WTC11 (cell line): ENCODE measurements around the gene PDPK1.
"Not testable (repeated sequence)": the region's sequence is repeated elsewhere in the genome, so short reads cannot be mapped to it uniquely, and the experiment has no call there.

Experiments
- ATF6 ChIP-seq: sonication (generic); formaldehyde crosslinking; IDR thresholded peaks from 2 replicates; pipeline ENCODE4 v1.8.1; 2023; ENCODE audit warnings: mild to moderate bottlenecking, missing genetic modification reagents
- CREM ChIP-seq: sonication (generic); formaldehyde crosslinking; IDR thresholded peaks from 2 replicates; pipeline ENCODE4 v1.8.1; 2022; ENCODE audit warnings: mild to moderate bottlenecking, missing genetic modification reagents, moderate library complexity
- CTCF ChIP-seq: fragments of 200-600 bp; IDR thresholded peaks from 2 replicates; pipeline ENCODE4 v1.8.0; 2022; ENCODE audit warnings: antibody characterized with exemption
- E2F5 ChIP-seq: sonication (generic); formaldehyde crosslinking; IDR thresholded peaks from 2 replicates; pipeline ENCODE4 v1.8.1; 2022; ENCODE audit warnings: mild to moderate bottlenecking, moderate library complexity, missing genetic modification reagents
- FOXK1 ChIP-seq: sonication (generic); formaldehyde crosslinking; IDR thresholded peaks from 2 replicates; pipeline ENCODE4 v1.8.0; 2022; ENCODE audit warnings: mild to moderate bottlenecking, moderate library complexity, missing genetic modification reagents
- GTF2I ChIP-seq: fragments of 250-450 bp; sonication (Bioruptor Pico); conservative IDR thresholded peaks from 2 replicates; pipeline ENCODE4 v1.4.0; 2021; ENCODE audit warnings: mild to moderate bottlenecking
- MAX ChIP-seq: sonication (generic); formaldehyde crosslinking; IDR thresholded peaks from 2 replicates; pipeline ENCODE4 v1.8.0; 2022; ENCODE audit warnings: mild to moderate bottlenecking, missing genetic modification reagents
- MYBL2 ChIP-seq: sonication (generic); formaldehyde crosslinking; IDR thresholded peaks from 2 replicates; pipeline ENCODE4 v1.8.1; 2023; ENCODE audit warnings: mild to moderate bottlenecking, moderate library complexity, missing genetic modification reagents
- TP53 ChIP-seq: sonication (generic); formaldehyde crosslinking; IDR thresholded peaks from 2 replicates; pipeline ENCODE4 v1.8.1; 2023; ENCODE audit warnings: mild to moderate bottlenecking, missing genetic modification reagents
- TF ChIP-seq, protein P1 (sequence below): sonication (generic); formaldehyde crosslinking; IDR thresholded peaks from 2 replicates; pipeline ENCODE4 v1.8.1; 2022; ENCODE audit warnings: mild to moderate bottlenecking, missing genetic modification reagents, moderate library complexity, borderline replicate concordance

GRCh38 chr16:2601301-2602025, 63.6 kb downstream of the PDPK1 start:
- not testable (repeated sequence) for TF ChIP-seq CTCF; GTF2I; TP53 (CRISPR knock-in tag); MAX (CRISPR knock-in tag); E2F5; ATF6 (CRISPR knock-in tag); FOXK1; CREM (CRISPR knock-in tag); MYBL2 (CRISPR knock-in tag)
- TF ChIP-seq, protein P1, sequence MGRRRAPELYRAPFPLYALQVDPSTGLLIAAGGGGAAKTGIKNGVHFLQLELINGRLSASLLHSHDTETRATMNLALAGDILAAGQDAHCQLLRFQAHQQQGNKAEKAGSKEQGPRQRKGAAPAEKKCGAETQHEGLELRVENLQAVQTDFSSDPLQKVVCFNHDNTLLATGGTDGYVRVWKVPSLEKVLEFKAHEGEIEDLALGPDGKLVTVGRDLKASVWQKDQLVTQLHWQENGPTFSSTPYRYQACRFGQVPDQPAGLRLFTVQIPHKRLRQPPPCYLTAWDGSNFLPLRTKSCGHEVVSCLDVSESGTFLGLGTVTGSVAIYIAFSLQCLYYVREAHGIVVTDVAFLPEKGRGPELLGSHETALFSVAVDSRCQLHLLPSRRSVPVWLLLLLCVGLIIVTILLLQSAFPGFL: not testable (repeated sequence)
